A549 treated with AZD2906 at 1 μM for 4 hours (cell line): Measurements from ENCODE around the gene RPL6. TPM values are rescaled to one million over a fixed set of nuclear protein-coding genes. Genes with fewer than 3 reads are reported as not detected.

Experiments
- total RNA-seq: library from RNA; stranded (reverse); fragments of 200-300 nt; extraction: Qiagen RNA extraction; gene quantifications from 5 replicates; pipeline ENCODE4 v1.2.3, GENCODE V29; 2022

The RPL6 gene
- total RNA-seq, result 2,103 to 2,330 TPM (median 2,112 TPM) in 5 replicates

GRCh38 chr12:112409064-112409905, at the start of gene RPL6:
RPL6 (minus strand) TSS chr12:112409605; CDS start chr12:112408656, 949 bp downstream.

GRCh38 chr12:112418608-112419296, 9.3 kb upstream of the RPL6 start, which contains the start of gene PTPN11:
PTPN11 (plus strand) TSS chr12:112418947; CDS start chr12:112419112, 165 bp downstream.

GRCh38 chr12:112381883-112382796, 27.3 kb downstream of the RPL6 start, which contains the start of gene HECTD4:
HECTD4 (minus strand) TSS chr12:112382431; CDS start chr12:112382128, 303 bp downstream.

Other genes with a start within 250 kb of the RPL6 start
- 9.5 to 15.5 TPM (median 13.1 TPM) in 5 replicates for gene HECTD4, start 27.2 kb downstream of the RPL6 start, total RNA-seq
- 41.9 to 63.8 TPM (median 50.9 TPM) in 5 replicates for gene PTPN11, start 9.3 kb upstream of the RPL6 start, total RNA-seq